DMS79 (cell line): ENCODE measurements around the gene MACROD2.

ENCODE experiments used
- DNase-seq: peaks from one replicate; lab custom pipeline; 2025; lab: John Stamatoyannopoulos, UW

Gene MACROD2

GRCh38 chr20:14336686-14337085 is 341.4 kb downstream of the MACROD2 start:
- no peak for DNase-seq

- DNase-seq: no peak
Measured at GRCh38 chr20:14337400-14338171, 342.3 kb downstream of the MACROD2 start, which contains the start of gene FLRT3. Gene FLRT3, minus strand, starts transcription at chr20:14337612. Its CDS starts 10,106 bp downstream, at chr20:14327506.

GRCh38 chr20:14341801-14342200 is 346.5 kb downstream of the MACROD2 start:
- no peak for DNase-seq

GRCh38 chr20:14342918-14343317 is 347.6 kb downstream of the MACROD2 start:
- DNase-seq: no peak

GRCh38 chr20:14343491-14344065 is 348.3 kb downstream of the MACROD2 start:
- no peak for DNase-seq

- no peak for DNase-seq
Measured at GRCh38 chr20:14344746-14345145, 349.4 kb downstream of the MACROD2 start.

- no peak for DNase-seq
Measured at GRCh38 chr20:14355791-14356190, 360.5 kb downstream of the MACROD2 start.

- no peak for DNase-seq
Measured at GRCh38 chr20:14360416-14360815, 365.1 kb downstream of the MACROD2 start.

- DNase-seq: no peak
Measured at GRCh38 chr20:14361509-14362345, 366.4 kb downstream of the MACROD2 start.

GRCh38 chr20:14374196-14374595 is 378.9 kb downstream of the MACROD2 start:
- DNase-seq: no peak

- DNase-seq: no peak
Measured at GRCh38 chr20:14375416-14375985, 380.2 kb downstream of the MACROD2 start.

GRCh38 chr20:14378326-14378725 is 383.0 kb downstream of the MACROD2 start:
- no peak for DNase-seq

GRCh38 chr20:14383335-14383734 is 388.0 kb downstream of the MACROD2 start:
- DNase-seq: no peak

- no peak for DNase-seq
Measured at GRCh38 chr20:14384416-14385175, 389.3 kb downstream of the MACROD2 start.

GRCh38 chr20:14385176-14385740 is 389.9 kb downstream of the MACROD2 start:
- no peak for DNase-seq

- DNase-seq: no peak
Measured at GRCh38 chr20:14386726-14387125, 391.4 kb downstream of the MACROD2 start.

- no peak for DNase-seq
Measured at GRCh38 chr20:14401479-14402138, 406.3 kb downstream of the MACROD2 start.

GRCh38 chr20:14404515-14404914 is 409.2 kb downstream of the MACROD2 start:
- DNase-seq: no peak

GRCh38 chr20:14406495-14406894 is 411.2 kb downstream of the MACROD2 start:
- DNase-seq: no peak

GRCh38 chr20:14407336-14407735 is 412.0 kb downstream of the MACROD2 start:
- no peak for DNase-seq
